T-helper 1 cell (primary cell): ENCODE data around the gene HMGB3.
"Not testable (repeated sequence)": the region's sequence is repeated elsewhere in the genome, so short reads cannot be mapped to it uniquely, and the experiment has no call there.

Source experiments
- DNase-seq, 5 donors: peaks; one replicate each; pipeline ENCODE4 v3.0.0-alpha.2; 2012 to 2020
- total RNA-seq, 4 donors: gene quantifications; one replicate each; lab custom pipeline; 2026; lab: John Stamatoyannopoulos, UW

The HMGB3 gene
- total RNA-seq = 1.6 to 5.3 (median 3.1) reads per million in 4 donors

DNA sequence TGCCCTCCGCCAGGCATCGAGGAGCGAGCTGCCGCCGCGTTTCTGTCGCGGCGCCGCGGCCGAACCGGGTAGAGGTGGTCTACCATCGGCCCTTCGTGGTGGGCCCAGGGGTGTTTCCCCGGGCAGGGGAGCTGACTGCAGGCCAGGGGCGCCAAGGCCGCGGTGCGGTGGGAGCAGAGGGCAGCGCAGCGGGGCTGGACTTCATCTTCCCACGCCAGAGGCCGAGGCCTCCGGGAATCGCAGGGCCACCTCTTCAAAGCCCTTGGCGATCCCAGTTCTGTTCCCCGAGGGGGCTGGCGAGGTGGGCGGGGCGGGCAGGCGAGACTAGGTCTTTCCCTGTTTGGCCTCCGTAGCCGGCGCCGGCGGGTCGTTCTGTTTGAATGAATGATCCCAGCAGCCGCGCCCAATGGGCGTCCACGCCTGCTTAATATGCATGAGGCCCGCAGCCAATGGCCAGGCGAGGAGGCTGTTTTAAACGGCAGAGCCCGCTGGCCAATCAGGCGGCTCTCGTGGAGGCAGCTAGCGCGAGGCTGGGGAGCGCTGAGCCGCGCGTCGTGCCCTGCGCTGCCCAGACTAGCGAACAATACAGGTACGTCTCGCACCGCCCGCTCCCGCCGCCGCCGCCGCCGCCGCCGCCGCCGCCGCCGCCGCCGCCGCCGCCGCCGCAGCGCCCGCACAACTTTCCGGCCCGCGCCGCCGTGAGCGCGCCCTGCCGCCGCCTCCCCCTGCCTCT lies at the start of gene HMGB3:
HMGB3 (plus strand) TSS at position 548 of the 733 bp plus-strand sequence. CDS start 2,265 bp downstream, outside the sequence.
- peak; percentile 54 to 91 (median 71) for DNase-seq

DNA sequence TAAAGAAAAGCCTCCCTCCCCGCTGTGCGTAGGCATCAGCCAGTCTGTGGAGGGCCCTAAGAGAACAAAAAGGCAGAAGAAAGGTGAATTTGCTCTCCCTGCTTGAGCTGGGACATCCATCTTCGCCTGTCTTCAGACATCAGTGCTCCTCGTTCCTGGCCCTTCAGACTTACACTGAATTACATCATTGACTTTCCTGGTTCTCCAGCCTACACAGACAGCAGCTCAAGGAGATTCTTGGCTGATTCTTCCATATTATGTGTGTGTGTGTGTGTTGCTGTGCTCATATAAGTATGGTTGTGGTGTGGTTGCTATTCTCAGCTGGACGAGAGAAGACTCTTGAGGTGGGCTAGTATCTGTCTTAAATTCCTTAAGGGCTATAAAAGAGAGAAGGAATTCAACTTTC lies 49.2 kb upstream of the HMGB3 start:
- DNase-seq = no peak

DNA sequence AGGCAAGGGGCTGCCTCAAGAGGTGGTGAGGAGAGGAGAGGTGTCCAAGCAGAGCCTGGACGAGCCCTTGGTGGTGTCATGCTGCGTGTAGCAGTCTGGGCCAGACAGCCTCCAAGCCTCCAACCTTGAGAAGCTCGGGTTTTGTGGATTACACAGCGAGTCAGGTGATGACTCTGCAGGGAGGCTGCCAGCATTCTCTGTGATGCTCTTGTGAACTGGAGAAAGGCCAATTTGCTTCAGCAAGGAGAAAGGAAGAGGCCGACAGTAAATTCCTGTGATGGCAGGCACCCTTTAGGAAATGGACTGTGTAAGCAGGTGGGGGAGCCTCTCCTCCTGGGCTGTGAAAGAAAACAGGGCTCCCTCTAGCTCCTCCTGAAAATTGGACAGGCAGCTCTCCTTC lies 48.7 kb upstream of the HMGB3 start:
- no peak for DNase-seq

DNA sequence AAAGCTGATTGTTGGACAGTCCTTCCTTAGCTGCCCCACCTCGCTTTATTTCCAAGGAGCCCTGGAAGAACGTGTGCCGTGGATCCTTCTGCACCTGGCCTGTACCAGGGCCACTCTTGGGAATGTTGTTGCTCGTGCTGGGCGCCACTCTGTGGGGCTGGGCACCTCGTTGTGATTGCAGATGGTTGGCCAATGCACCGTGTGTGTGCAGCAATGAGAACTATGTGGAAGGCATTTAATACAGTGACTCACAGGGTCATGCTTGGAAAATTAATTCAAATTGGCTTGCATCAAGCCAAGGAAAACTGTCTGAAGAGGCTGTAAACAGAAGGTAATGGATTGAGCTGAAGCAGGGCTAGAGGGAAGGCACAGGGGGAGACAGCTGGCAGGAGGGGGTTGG lies 47.7 kb upstream of the HMGB3 start:
- DNase-seq = no peak

DNA sequence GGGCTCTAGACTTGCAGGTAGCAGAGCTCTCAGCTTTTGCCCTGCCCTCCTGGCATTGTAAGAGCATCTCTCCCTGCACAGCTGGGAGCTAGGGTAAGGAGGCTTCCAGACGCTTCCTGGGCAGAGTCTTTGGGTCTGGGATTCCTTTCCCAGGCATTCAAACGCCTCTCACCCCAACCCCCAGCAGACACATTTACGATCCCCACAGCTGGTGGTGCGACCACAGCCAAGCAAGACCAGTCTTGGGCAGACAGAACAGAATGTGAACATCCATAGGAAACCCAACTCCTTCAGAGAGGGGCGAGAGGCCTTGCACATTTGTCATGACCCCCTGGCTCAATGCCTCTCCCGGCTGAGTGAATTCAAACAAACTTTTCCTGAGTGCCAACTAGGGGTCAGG lies 46.6 kb upstream of the HMGB3 start:
- DNase-seq = no peak

DNA sequence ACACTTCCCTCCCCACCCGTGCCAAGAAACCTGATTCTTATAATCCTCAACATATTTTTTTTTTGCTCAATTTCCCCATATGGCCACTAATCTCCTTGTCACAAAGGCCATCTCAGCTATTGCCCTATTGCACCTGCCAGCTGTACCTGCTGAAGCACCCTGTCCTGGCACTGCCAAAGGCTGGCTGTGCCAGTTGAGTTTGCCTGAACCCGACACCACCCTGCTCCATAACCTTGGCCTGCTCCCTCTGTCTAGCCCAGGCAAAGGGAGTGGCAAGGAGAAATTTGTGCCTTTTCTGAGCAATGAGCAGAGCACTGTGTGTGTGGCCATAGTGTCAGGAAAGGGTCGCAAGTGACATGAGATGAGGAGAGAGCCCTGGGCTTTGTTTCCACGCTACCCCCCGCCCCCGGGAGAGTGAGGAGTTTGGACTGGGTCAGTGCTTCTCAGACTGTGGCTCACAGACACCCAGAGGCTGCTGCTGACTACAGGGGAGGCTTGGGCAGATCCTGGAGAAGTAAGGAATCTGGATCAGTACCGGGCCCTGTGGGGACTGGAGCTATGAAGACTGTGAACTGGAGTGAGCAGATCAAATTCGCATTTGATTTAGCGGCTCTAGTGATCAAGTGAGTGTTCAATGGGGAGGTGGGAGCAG lies 42.2 kb upstream of the HMGB3 start:
- no peak for DNase-seq

DNA sequence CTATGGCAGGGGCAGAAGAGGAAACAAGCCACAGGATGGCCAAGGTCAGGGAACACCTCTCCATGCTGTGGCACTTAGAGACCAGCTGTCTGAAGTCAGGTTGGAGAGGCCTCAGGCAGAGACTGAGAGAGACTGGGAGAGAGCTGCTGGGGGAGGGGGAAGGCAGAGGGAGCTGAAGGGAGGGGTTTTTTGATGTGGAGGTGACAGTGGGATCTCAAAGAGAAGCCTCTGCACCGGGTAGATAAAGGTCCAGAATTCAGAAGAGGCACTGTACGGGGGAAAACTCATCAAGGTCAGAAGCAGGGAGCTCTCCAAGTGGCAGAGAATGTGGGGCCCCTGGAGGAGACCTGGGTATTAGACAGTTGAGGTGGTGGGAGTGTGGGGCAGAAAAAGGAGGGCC lies 41.6 kb upstream of the HMGB3 start:
- DNase-seq = no peak

DNA sequence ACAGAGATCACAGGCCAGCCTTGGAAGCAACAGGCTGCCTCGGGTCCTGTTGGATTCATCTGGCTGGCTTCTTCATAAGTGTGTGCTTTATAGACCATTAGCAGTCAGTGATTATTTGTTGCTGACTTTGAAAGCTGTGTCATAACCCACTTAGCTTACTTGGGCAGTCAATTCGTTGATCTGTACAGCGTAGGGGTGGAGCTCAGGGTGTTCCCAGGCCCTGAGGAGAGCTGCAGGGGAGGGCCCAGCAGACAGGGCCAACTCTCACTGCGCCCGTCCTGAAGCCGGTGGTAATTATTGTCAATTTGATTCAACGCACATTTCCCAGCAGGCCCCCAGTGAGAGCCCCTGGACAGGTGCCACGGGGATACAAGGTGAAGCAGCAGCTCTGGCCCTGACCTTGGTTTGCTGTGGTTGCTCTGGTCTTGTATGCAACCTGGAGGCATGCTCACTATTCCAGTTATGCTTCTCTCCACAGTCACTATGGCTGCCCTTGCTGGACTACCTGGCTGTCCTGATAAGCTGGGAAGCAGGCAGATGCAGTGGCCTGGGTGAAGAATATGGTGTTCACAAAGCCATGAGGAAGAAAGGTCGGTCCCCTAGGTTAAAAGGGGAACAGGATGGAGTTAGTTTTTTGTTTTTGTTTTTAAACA lies 40.1 kb upstream of the HMGB3 start:
- DNase-seq = no peak

DNA sequence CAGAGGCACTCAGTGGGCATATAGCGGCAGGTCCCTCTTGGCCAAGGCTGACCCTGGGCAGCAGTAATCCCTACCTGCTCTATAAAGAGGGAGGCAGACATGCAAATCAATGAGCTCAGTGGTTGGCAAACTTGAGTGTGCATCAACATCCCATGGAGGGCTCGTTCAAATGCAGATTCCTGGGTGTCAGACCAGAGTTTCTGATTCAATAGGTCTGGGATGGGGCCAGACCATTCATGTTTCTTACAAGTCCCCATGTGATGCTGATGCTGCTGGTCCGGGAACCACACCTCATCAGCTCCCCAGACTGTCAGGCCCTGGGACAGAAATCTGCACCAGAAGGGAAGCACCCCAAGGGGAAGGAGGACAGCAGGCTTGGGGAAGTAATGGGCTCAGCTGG lies 38.9 kb upstream of the HMGB3 start:
- no peak for DNase-seq

DNA sequence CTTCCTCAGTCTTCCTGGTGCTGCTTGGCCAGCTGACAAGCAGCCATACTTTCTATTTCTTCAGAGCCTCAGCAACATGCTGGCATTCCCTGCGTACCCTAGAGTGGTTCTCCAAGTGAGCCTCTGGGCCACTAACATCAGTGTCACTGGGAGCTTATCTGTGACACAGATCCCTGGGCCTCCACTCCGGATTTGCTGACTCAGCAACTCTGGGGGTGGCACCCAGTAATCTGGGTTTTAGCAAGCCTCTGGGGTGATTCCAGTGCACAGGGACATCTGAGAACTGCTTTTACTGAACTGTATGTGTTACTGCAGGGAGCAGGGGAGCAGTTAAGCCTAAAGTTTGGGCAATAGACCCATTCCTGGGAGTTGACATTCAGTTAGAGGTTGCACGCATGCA lies 28.2 kb upstream of the HMGB3 start:
- no peak for DNase-seq

DNA sequence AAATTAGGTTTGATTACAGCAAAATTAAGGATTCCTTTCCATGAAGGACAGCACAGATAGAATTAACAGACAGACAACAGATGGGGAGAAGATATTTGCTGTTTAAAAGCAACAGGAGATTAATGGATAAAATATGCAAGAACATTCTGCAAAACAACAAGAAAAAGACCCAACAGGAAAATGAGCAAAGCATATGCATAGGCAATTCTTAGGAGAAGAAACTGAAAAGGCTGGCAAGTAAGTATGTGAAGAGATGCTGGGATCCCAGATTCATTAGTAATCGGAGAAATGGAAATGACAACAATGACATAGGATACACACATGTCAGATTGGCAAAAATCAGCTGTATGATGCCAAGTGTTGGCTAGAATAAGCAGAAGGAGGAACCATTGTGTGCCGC lies 27.5 kb upstream of the HMGB3 start:
- DNase-seq = no peak

DNA sequence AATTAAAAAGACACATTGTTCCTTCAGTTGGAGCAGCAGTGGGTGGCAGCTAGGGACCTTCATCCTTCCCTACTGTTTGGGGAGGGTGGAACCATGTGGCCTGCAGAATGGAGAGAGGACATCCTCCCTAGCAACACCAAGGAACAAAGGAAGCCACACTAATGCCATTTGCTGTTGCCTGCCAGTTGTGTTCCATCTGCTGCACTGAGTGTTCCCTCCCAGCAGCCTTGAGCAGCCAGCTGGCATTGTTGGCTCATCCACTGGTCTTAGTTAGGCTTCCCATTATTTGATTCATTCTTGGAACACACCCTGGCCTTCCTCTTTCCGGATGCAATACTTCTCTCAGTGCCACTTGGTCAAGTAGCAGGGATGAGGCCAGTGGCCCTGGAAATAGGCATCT lies 25.0 kb upstream of the HMGB3 start:
- DNase-seq = no peak

DNA sequence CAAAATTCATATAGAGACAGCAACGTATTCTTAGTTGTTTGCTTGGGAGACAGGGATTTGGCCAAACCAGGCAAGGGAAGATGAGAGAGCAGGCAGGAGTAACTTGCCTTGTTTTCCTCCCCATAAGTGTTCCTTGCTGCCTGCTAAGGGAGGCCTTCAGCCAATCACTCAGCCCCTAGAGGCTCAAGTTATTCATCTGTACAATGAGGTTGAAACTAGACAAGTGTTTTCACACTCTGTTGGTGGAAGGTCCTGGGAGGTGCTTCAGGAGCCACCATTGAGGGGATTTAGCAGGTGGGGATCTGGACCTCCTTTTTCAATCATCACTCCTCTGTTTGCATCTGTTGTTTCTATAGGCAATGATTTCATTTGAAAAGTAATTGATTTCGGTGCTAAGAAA lies 23.6 kb upstream of the HMGB3 start:
- no peak for DNase-seq

DNA sequence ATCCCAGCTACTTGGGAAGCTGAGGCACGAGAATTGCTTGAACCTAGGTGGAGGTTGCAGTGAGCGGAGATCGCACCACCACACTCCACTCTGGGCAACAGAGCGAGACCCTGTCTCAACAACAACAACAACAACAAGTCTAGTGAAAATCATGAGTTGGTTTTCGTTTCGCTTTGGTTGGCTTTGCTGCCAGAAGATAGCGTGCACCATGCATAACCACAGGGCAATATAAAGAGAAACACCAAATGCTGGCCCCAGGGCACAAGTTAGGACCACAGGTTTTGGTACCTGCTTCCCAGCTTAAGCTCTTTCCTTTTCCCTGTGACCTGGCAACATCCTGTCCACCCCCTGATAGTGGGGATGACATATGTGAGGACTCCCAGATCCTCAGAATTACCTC lies 21.5 kb upstream of the HMGB3 start:
- no peak for DNase-seq

DNA sequence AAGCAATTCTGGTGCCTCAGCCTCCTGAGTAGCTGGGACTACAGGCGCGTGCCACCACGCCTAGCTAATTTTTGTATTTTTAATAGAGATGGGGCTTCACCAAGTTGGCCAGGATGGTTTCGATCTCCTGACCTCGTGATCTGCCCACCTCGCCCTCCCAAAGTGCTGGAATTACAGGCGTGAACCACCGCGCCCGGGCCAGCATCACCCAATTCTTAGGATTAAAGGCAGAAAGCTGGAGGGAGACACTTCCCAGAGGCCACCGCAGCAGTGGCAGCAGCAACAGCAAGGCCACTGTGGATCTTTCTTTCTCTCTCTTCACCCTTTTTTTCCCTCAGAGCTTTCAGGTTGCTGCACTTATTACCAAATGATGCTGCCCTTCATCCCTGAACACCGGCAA lies 18.7 kb upstream of the HMGB3 start:
- not testable (repeated sequence) for DNase-seq

DNA sequence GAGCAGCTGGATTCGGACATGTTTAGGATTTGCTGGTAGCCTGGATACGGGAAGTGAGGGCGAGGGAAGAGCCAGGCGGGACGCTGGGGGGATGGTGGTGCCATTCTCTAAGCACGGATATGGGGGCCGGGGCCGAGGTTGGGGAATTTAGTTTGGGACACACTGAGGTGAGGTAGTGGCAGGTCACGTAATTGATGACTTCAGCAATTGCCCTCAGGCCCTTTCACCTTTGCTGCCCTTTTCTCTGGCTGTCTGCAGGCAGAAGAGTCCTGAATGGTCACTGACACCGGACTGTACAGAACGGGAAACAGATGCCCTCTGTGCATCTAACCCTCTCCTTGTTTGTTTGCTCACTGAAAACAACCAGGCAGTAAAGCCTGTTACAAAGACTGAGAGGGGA lies 16.9 kb upstream of the HMGB3 start:
- no peak for DNase-seq

DNA sequence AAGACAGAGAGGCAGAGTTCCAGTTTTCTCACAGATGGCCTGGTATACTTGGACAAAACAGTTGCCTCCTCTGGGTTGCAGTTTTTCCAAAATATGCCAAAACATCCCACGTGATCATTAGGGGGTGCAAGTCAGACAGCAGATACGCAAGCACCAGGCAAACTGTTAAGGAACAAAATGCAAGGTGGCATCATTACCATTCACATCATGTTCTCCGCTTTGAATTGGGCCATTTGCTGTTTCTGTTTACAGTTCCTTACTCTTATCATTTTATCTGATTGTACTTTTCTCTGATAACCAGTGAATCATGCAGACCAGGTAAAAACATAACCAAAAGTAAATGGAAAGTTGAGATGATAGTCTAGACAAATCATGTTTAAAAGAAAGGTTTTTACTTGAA lies 16.4 kb upstream of the HMGB3 start:
- DNase-seq = no peak

DNA sequence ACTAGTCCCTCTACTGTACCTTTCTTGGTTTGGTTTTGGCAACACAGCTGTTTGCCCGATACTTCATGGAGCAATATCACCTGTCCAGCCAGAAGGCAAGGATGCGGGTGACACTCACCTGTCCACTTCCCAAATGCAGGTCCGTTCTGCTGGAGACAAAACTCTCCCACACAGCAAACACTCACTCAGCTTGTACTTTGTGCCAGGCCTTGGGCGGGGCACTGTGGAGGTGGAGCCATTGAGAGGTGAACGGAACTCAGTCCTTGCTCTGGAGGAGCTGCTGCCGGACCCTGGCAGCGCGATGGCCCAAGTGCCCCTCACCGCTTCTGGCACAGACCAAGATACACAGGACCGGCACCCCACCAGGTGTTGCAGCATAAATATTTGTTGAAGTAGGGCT lies 15.3 kb upstream of the HMGB3 start:
- DNase-seq = no peak

DNA sequence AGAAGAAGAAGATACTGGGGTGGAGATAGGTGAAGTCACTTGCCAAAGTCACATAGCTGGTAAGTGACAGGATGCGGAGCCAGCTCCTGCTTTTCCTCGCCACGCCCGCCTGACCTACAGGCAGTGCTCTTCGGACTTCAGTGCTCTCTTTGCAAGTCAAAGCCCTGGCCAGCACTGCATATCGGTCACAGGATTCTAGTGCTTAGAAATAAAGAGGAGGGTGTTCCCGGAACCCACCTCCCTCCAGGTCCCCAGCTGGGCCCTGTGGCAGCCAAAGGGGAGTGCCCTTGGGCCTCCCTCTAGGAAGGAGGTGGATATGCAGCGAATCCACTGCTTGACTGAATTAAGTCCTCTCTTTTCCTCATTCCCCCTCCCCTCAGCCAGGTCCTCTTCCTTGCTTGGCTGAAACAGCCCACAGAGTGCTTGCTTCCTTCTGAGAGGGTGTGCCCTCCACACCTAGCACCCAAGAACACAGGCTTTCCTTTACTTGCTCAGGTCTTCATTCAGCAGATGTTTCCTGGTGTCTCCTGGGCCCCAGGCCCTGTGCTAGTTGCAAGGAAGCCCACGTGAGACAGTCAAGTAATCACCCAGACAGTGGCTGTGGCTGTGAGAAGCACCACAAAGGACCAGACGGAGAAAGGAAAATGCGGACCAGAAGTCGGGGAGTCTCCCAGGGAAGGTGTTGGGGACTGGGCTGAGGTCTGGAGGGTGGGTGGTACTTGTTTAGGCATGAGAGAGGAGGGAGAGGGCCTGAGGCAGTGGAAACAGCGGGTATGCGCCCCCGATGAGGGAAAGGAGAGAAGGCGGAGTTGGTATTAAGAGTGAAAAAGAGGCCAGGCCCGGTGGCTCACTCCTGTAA lies 14.0 kb upstream of the HMGB3 start:
- DNase-seq = no peak

DNA sequence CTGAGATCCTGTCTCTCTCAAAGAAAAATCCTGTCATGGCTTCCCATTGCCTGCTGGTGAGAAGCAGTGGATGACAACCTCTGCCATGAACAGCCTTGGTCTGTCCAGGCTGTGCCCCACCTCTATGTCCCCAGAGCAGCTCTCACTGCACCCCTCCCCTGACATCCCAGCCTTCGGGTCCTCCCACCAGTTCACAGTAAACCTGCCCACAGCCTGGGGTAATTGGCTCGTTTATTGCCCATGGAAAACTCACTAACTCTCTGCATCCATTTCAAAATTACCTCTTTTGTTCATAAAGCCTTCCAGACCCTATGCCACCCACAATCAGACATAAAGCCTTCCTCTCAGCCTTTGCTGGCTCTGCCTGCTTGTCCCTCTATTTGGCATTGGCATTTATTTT lies 10.7 kb upstream of the HMGB3 start:
- DNase-seq = no peak

DNA sequence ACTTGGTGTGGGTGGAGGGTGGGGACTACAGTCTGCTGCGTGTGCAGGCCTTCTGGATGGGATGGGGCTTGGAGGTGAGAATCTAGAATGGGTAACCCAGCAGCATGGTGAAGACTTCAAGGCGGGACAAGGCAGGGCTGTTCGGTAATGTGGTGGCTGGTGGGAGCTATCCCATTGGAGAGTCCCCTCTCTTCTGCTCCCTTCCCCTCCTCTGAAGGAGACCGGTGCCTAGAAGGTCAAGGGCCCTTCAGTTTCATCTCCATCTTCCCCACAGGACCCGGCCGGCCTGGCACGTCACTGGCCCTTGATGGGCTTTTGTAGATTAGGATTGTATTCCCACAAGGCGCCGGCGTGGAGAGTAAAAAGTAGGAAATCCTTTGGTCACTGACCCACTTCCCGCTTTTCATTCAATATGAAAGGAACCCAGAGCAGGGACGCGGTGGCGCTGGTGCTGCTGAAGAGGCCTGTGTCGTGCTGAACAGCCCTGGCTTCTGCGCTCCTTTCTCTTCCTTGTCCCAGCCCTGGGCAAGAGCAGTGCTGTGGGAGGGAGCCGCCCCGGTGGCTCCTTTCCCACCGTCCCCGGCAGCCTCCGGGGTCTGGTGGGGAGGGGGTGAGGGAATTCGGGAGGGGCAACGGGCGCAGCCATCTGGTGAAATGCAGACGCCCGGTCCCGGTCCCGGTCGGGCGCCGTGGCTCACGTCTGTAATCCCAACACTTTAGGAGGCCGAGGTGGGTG lies 7.3 kb upstream of the HMGB3 start:
- no peak for DNase-seq

DNA sequence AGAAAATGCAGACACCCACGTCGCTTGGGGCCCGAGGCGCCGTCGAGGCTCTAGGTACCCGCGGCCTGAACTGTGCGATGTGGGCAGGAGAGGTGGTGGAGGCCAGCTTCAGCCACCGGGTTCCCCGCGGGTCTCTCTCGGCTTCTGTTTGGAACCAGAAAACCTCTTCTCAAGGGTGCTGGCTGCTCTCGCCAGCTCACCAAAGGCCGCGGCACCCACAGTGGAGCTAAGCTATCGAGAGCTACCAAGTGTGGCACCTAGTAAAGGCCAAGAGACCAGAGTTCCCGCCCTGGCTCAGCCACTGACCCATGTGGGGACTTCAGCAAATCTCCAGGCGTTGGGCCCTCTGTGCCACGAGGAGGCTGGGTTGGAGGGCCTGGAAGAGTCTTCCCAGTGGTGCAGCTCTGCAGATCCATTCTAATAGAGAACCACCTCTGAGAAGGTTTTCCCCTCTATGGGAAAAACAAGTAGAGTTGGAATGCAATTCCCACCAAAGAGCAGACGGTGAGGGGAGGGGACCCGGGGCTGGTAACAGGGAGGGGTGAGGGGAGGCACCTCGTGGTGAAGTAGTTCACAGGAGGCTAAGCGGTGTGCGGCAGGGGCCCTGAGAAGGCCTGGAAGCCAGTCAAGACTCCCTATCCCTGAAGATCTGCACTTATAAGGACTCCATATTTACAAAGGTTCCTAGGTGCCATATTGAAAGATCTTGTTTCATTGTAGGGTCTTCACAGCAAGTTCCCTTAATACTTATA lies 5.5 kb upstream of the HMGB3 start:
- no peak for DNase-seq
